ENCODE data around the gene TYK2.

TYK2 gene

GRCh38 chr19:10333758-10334587, 46.4 kb downstream of the TYK2 start:
- no peak for DNase-seq (ENCODE audit: low read depth)

GRCh38 chr19:10332965-10333757, 47.2 kb downstream of the TYK2 start, which contains the start of gene RAVER1:
RAVER1 (minus strand) TSS chr19:10333529; CDS start chr19:10333507, 22 bp downstream.
- peak; percentile 98 for DNase-seq (ENCODE audit: low read depth)

GRCh38 chr19:10332158-10332964, 48.0 kb downstream of the TYK2 start:
- no peak for DNase-seq (ENCODE audit: low read depth)

GRCh38 chr19:10329555-10329954, 50.8 kb downstream of the TYK2 start:
- DNase-seq (ENCODE audit: low read depth): no peak

- no peak for DNase-seq (ENCODE audit: low read depth)
Measured at GRCh38 chr19:10328558-10329429, 51.6 kb downstream of the TYK2 start.

GRCh38 chr19:10327793-10328192, 52.6 kb downstream of the TYK2 start:
- no peak for DNase-seq (ENCODE audit: low read depth)

- no peak for DNase-seq (ENCODE audit: low read depth)
Measured at GRCh38 chr19:10325732-10326131, 54.6 kb downstream of the TYK2 start.

- DNase-seq (ENCODE audit: low read depth): no peak
Measured at GRCh38 chr19:10321874-10322835, 58.2 kb downstream of the TYK2 start.

GRCh38 chr19:10321417-10321797, 59.0 kb downstream of the TYK2 start:
- DNase-seq (ENCODE audit: low read depth): no peak

- no peak for DNase-seq (ENCODE audit: low read depth)
Measured at GRCh38 chr19:10320602-10321416, 59.6 kb downstream of the TYK2 start.

GRCh38 chr19:10318807-10319682, 61.3 kb downstream of the TYK2 start:
- no peak for DNase-seq (ENCODE audit: low read depth)

- no peak for DNase-seq (ENCODE audit: low read depth)
Measured at GRCh38 chr19:10317857-10318462, 62.4 kb downstream of the TYK2 start.

GRCh38 chr19:10317045-10317856, 63.1 kb downstream of the TYK2 start:
- DNase-seq (ENCODE audit: low read depth): no peak

- DNase-seq (ENCODE audit: low read depth): no peak
Measured at GRCh38 chr19:10316229-10317044, 63.9 kb downstream of the TYK2 start.

- peak; percentile 87 for DNase-seq (ENCODE audit: low read depth)
Measured at GRCh38 chr19:10315335-10316214, 64.8 kb downstream of the TYK2 start, which contains the start of gene FDX2. FDX2 (minus strand) TSS chr19:10316015; CDS start chr19:10315996, 19 bp downstream.

Measured in activated T-helper 9 cell treated with anti-CD3 and anti-CD28 coated beads, Interleukin-2, amount 50 U/mL, for 16 hours (primary cell).